Neutrophil (primary cell): ENCODE data around the gene CDCA5.
"Not testable (repeated sequence)": the region's sequence is repeated elsewhere in the genome, so short reads cannot be mapped to it uniquely, and the experiment has no call there.

Experiments
- H3K27ac ChIP-seq: fragments of 200-600 bp; sonication (generic); 2 replicates; pipeline ENCODE4 v1.5.1; 2016; ENCODE audit warnings: mild to moderate bottlenecking, moderate library complexity
- H3K27me3 ChIP-seq: fragments of 200-600 bp; sonication (generic); 2 replicates; pipeline ENCODE4 v1.6.0; 2016; ENCODE audit warnings: mild to moderate bottlenecking
- H3K36me3 ChIP-seq: fragments of 200-600 bp; sonication (generic); 2 replicates; pipeline ENCODE4 v1.5.1; 2017
- H3K4me1 ChIP-seq, 2 experiments: fragments of 200-600 bp in 1 of 2; sonication (generic) in 1 of 2; 1 replicate in 1 of 2; 2 replicates in 1 of 2; pipeline versions ENCODE4 v1.5.1 to v1.6.1; 2013 to 2016; ENCODE audit warnings: low read depth in 1 of 2, low read length in 1 of 2, mild to moderate bottlenecking in 1 of 2, moderate library complexity in 1 of 2; ENCODE audit not compliant: control insufficient read depth in 1 of 2, insufficient read depth in 1 of 2
- H3K4me3 ChIP-seq, 2 experiments: fragments of 200-600 bp in 1 of 2; sonication (generic) in 1 of 2; 1 replicate in 1 of 2; 2 replicates in 1 of 2; pipeline ENCODE4 v1.5.1; 2013 to 2016; ENCODE audit warnings: low read depth in 1 of 2, low read length in 1 of 2, mild to moderate bottlenecking in 1 of 2, moderate library complexity in 1 of 2
- H3K9me3 ChIP-seq: fragments of 200-600 bp; sonication (generic); 2 replicates; pipeline ENCODE4 v1.5.1; 2016
- TF ChIP-seq, protein P1 (sequence below): fragments of 200-600 bp; sonication (generic); IDR thresholded peaks from 2 replicates; pipeline ENCODE4 v1.5.1; 2016; ENCODE audit warnings: antibody characterized with exemption

The CDCA5 gene

DNA sequence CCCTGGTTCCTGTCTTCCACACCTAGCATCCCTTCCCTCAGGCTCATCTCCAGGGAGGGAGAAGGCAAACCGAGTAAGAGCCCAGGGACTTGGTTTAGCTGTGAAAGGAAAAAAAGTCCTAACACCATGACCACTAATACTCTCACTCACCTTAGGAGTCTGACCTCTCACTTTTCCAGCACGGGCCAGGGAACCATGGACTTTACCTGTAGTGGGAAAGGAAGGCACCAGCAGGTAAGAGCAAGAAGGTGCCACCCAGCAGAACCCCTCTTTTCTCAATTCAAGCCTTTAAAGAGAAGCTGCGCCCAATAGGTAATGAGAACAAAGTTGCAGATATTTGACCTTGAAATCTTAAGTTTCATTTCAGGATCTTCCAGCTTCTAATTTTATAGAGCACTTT, 37.0 kb upstream of the CDCA5 start:
- Histone ChIP-seq H3K4me3 (peak overlapping the region; percentile 79 to 91), H3K36me3 (peaks cover 52% of the 10 kb centered on the region), H3K27me3 (no peaks in the 10 kb centered on the region), H3K9me3 (no peaks in the 10 kb centered on the region), H3K4me1 (peaks cover 44 to 46% of the 10 kb centered on the region in 2 experiments), H3K27ac (peak overlapping the region; percentile 90)
- TF ChIP-seq, protein P1, sequence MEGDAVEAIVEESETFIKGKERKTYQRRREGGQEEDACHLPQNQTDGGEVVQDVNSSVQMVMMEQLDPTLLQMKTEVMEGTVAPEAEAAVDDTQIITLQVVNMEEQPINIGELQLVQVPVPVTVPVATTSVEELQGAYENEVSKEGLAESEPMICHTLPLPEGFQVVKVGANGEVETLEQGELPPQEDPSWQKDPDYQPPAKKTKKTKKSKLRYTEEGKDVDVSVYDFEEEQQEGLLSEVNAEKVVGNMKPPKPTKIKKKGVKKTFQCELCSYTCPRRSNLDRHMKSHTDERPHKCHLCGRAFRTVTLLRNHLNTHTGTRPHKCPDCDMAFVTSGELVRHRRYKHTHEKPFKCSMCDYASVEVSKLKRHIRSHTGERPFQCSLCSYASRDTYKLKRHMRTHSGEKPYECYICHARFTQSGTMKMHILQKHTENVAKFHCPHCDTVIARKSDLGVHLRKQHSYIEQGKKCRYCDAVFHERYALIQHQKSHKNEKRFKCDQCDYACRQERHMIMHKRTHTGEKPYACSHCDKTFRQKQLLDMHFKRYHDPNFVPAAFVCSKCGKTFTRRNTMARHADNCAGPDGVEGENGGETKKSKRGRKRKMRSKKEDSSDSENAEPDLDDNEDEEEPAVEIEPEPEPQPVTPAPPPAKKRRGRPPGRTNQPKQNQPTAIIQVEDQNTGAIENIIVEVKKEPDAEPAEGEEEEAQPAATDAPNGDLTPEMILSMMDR, result no peak

DNA sequence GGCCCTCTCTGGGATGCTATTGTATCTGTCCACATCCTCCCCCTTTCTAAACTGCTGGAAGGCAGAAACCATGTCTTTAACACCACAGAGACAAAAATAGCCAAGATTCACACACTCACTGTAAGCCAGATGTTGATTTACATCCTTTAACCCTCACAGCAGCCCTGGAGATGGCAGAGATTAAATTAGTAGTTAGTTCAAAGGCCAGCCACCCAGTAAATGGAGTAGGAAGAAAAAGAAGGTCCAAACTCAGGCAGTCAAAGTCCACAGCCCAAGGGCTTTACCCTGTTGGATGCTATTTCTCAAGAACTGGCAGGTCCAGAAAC, 35.8 kb upstream of the CDCA5 start:
- Histone ChIP-seq H3K27ac (peak overlapping the region; percentile 90), H3K27me3 (peaks cover 2% of the 10 kb centered on the region), H3K4me3 (no peak overlapping the region), H3K4me1 (peaks cover 44 to 46% of the 10 kb centered on the region in 2 experiments), H3K36me3 (peaks cover 40% of the 10 kb centered on the region), H3K9me3 (no peaks in the 10 kb centered on the region)
- TF ChIP-seq, protein P1, result no peak

- peaks cover 44 to 46% of the 10 kb centered on the region in 2 experiments for H3K4me1 ChIP-seq
- peak overlapping the region; percentile 90 for H3K27ac ChIP-seq
- H3K4me3 ChIP-seq, H3K9me3 ChIP-seq, H3K27me3 ChIP-seq: not testable (repeated sequence)
- peaks cover 36% of the 10 kb centered on the region for H3K36me3 ChIP-seq
Measured at GRCh38 chr11:65118891-65119669, 35.2 kb upstream of the CDCA5 start.

- peak overlapping the region; percentile 90 for H3K27ac ChIP-seq
Measured at GRCh38 chr11:65118097-65118837, 34.4 kb upstream of the CDCA5 start.

GRCh38 chr11:65117206-65118096, 33.6 kb upstream of the CDCA5 start, which contains the start of gene ZNHIT2:
Gene ZNHIT2, minus strand, starts transcription at chr11:65117701. Its CDS starts 48 bp downstream, at chr11:65117653.
- Histone ChIP-seq H3K4me1 (peaks cover 48% of the 10 kb centered on the region in 2 experiments), H3K27ac (peak within 1 kb of the TSS; percentile 90), H3K9me3 (no peaks in the 10 kb centered on the region), H3K36me3 (peaks cover 36% of the 10 kb centered on the region), H3K27me3 (peaks cover 22% of the 10 kb centered on the region), H3K4me3 (peak within 1 kb of the TSS; percentile 74 to 89)
- TF ChIP-seq, protein P1, result peak; percentile 95

More at GRCh38 chr11:65118097-65118837, 34.4 kb upstream of the CDCA5 start:
- peaks cover 36% of the 10 kb centered on the region for H3K36me3 ChIP-seq
- peaks cover 14% of the 10 kb centered on the region for H3K27me3 ChIP-seq
- no peaks in the 10 kb centered on the region for H3K9me3 ChIP-seq
- H3K4me3 ChIP-seq, result peak overlapping the region in 1 of 2 experiments; percentile 74
- TF ChIP-seq, protein P1, result no peak
- peaks cover 48% of the 10 kb centered on the region in 2 experiments for H3K4me1 ChIP-seq
